Measurements from ENCODE around the gene PDGFD.

The PDGFD gene

GRCh38 chr11:103946793-103947545, 217.0 kb downstream of the PDGFD start:
- no peak for DNase-seq

DNA sequence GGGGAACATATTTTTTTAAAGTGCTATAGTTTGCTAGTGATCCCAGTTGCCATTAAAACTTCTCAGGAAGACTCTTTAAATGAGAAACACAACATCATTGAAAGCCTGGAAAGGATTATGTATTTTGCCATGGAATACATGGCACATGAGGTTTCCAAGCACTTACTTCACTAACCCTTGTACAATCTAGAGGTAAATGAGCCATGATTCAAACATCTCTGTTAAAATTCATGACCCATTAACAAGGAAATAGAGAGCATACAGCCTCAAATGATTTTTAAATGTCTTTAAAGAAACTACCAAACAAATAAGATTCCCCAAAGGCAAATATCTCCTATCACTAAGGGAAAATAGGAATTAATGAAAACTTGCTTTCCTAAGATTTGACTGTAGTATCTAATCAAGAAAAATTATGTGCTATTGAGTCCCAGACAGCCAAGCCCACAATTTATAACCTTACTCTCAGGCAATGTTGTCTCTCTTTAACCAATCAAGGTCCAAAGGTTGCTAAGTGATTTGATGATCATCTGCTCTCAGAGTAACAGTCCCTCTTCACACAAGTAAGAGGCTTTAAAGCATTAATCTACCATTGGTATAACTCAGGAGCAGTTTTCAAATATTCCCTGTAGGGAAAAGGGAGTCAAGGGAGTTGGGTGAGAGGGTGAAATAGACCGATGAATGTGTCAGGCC, 219.6 kb downstream of the PDGFD start:
- no peak for DNase-seq

GRCh38 chr11:103942646-103943045, 221.3 kb downstream of the PDGFD start:
- no peak for DNase-seq

DNA sequence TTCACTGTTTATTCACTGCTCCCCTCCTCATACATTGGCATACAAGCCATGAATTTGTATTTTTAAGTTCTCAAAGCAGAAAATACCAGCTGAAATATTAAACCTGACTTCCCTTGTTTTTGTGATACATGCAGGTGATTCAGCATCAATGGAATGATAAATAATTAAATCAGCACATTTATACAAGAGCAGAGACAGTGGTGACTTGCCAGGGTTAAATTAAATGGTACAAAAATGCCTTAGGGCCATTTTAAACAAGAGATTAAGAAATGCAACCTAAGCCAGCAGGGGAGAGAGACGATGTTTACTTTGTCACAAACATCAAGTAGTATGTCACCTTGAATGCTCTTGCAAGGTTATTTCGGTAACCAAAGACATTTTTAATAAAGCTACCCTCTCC, 223.4 kb downstream of the PDGFD start:
- no peak for DNase-seq

GRCh38 chr11:103939694-103940093, 224.3 kb downstream of the PDGFD start:
- DNase-seq: no peak

GRCh38 chr11:103936059-103936458, 227.9 kb downstream of the PDGFD start:
- DNase-seq: no peak

- no peak for DNase-seq
Measured at GRCh38 chr11:103935219-103935618, 228.7 kb downstream of the PDGFD start.

DNA sequence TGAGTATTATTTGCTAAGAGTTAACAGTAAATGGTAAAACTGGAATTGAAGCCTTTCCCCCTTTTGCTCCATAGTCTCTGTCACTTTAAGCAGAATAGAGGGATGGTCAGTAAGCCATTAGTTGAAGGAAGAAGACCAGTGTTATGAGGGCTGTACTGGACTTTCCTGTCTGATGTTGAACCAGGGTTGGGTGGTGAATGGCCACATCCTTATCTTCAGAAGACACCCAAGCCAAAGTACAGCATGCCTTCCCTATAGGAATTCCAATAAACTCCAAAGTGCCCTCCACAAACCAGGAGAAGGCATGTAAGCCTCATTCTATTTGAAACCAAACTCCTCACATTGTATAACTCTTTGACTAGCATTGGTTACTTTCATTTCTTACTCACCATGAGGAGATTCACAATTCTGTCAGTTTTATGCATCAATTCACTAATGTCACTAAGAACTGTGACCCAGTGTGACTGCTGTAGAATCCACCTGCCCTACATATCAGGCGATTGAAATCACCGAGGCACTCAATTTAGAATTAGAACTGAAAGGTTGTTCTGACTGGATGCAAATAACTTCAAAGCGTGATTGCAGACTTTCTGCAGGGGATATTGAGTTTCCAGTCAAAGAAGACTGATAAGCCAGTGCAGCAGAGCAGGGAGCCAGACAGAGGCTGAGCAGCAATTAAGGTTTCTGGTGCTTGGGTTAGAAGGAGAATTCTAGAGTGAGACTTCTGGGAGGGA, 234.6 kb downstream of the PDGFD start:
- no peak for DNase-seq

DNA sequence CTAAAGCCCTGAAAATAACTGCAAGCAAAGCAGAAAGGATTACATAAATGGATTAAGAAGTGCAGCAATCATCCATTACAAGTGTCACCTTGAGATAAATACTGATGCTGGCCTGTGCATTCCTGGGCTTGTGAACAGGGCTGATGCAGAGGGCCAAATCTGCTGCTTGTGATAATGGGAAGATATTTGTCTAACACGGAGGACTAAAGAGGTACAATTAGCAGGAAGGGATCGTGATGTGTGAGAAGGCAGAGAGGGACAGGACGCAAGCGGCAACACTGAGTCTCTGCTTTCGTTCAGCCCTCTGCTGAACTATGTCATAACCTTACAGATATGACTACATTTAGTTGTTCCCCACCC, 235.2 kb downstream of the PDGFD start:
- DNase-seq: no peak

DNA sequence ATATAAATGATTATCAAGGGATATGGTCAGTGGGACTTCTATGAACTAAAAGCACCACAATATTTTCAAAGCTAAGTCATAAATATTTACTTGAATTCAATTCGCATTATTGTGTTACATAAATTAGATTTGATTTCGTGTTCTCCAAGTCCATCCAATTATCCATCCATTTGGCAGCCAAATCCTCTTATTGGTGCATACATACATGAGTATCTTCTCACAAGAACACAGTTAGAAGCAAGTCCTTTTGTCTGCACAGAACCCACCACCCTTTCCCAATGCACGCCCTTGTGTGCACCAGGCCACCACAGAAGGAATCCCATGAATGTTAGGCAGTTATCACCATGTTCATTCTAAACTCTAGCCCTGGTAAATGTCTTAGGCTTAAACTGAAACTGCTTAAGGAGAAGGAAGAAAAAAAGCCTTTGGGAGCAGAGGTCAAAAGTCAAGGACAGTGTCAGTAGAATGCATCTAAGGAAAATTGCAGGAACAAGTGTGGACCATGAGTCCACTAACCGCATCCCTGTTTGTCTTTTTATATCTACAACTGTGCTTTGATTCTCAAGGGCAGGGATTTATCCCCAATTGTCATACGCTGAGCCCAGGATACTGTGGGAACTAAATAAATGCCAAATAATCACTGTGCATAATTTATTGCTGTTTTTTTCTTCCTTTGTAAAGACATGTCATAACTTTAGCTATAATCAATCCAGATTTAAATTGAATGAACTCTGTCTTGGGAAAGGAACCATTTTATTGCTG, 235.7 kb downstream of the PDGFD start:
- DNase-seq: no peak

- no peak for DNase-seq
Measured at GRCh38 chr11:103927535-103927934, 236.4 kb downstream of the PDGFD start.

- DNase-seq: no peak
Measured at GRCh38 chr11:103926990-103927389, 237.0 kb downstream of the PDGFD start.

- no peak for DNase-seq
Measured at GRCh38 chr11:103924166-103925013, 239.6 kb downstream of the PDGFD start.

- no peak for DNase-seq
Measured at GRCh38 chr11:103923451-103923931, 240.5 kb downstream of the PDGFD start.

GRCh38 chr11:103920933-103921332, 243.0 kb downstream of the PDGFD start:
- DNase-seq: no peak

DNA sequence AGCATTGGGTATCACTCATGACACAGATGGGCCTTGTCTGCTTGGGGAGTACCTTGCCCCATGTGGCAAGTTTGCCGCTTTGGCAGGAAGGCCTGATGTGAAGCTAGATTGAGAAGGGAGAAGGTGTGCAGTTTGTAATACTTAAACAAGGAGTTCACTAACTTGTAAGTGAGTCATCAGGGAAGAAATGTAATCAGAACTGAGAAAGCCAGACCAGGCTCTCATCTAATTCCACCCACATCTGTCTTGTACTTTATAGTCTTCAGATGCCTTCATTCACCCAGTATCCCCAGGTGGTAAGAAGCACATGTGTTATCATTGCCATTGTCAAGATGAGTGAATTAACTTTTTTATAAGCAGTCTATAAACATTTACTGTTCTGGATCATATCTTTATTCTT, 243.5 kb downstream of the PDGFD start:
- no peak for DNase-seq

DNA sequence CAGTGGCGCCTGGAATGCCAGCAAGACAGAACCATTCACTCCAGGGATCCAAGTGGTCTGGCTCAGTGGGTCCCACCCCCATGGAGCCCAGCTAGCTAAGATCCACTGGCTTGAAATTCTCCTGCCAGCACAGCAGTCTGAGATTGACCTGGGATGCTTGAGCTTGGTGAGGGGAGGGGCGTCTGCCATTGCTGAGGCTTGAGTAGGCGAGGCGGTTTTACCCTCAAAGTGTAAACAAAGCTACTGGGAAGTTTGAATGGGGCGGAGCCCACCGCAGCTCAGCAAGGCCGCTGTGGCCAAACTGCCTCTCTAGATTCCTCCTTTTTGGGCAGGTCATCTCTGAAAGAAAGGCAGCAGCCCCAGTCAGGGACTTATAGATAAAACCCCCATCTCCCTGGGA, 253.2 kb downstream of the PDGFD start:
- no peak for DNase-seq

GRCh38 chr11:103907548-103908455, 256.1 kb downstream of the PDGFD start:
- DNase-seq: no peak

DNA sequence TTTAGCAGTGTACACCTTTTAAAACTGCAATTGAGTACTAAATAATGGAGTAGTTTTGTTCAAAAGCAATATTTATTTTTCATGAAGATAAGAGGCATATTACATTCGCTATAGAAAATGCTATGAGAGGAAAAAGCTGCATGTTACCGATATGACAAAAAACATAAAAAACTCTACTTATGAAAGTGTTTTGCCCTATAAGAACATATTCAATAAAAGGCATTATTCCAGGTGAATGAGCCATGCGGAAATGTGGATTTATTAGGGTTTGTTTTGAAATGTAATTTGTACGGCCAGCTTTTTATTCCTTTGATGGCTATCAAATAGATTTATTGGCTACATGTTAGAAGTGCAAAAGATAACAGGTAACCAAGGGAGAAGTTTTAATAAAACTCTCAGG, 256.8 kb downstream of the PDGFD start:
- no peak for DNase-seq

- no peak for DNase-seq
Measured at GRCh38 chr11:103906291-103906867, 257.6 kb downstream of the PDGFD start.

DNA sequence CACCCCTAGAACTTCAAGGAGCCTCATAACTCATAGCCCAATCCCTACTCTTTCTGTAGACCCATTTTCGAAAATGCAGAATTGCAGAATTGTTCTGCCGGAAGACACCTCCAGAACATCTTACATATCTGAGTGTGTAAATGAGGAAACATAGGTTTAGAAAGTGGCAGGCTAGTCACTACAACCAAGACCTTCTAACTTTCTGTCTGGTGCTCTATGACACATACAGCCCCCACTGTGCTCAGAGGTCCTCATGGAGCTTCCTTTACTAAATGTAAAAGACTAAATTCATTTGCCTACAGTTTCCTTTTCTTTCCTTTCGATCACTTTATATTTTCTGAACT, 259.7 kb downstream of the PDGFD start:
- DNase-seq: no peak

Data from midbrain (tissue), 1 donor.